GM21723 (cell line): ENCODE results near the gene A4GALT.

Experiments used
- ATAC-seq: cut with Tn5 transposase; IDR thresholded peaks from one replicate; pipeline ENCODE4 v1.9.1; 2021; ENCODE audit warnings: mild to moderate bottlenecking, moderate library complexity; ENCODE audit not compliant: unreplicated experiment

Gene A4GALT

DNA sequence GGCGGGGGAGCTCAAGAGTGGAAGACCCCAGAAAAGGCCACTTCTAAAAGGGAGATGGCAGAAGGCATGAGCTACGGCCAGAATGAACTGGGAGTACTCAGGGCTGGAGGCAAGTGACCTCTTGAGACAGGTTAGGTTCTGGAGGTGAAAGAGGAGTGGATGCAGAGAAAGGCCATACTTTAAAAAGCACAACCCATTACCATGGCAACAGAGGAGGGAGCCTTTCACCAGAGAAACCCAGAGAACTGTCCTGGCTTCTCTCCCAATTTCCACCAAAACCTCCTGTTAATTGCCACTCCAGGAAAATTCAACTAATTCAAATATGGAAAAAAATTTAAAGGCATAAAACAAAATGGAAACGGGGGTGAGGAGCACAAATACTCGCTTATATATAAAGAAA, 15.8 kb downstream of the A4GALT start:
- ATAC-seq: no peak

DNA sequence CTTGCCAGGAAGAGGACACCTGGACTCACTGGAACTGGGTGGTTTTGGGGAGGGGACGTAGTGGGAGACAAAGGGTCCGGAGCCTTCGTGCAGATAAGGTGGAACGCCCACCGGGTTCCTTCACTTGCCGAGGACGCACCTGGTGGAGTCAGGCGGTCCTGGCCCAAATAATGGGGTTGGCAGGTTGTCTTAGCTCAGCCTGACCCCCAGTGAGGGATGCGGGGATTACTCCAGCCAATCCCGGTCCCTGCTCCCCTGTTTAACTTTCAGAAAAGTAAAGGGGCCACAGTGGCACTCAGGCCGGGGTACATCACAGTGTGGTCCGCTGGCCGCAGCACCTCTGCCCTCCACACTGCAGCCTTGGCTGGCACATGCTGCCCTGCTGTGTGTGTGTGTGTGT, 18.0 kb downstream of the A4GALT start:
- ATAC-seq: no peak

DNA sequence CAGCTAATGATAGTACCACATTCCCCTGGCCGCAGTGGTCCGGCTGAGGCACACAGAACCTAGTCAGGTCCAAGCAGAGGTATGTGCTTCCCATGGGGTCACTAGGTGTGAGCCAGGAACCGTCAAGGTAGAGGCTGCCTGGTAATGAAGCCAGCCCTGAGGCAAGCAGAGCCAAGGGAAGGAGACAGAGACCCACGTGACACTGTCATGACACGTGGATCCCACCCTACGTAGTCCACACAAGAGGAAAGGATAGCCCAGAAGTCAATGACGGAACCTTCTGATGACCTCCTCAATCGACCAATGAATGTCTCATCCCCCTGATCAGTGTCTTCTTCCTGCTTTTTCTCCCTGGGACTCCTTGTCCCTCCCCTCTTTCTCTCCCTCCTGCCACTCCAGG, 19.0 kb downstream of the A4GALT start:
- ATAC-seq: no peak

DNA sequence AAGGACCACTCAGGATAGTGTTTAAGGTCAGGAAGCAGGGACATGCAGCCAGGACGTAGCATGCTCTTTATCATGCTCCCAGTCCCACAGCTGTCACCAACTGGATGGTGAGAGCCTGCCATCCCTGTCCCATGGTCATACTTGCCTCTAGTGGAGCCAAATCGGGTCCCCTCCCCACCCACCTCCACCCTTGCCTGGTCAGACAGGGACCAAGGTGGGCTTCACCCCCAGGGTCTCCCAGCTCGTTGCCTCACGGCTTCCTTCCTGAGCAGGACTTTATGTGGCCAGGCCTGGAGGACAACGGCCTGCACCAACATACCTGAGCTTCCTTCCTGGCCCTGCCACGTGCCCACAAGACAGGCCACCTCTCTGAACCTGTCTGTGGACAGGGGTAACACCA, 19.8 kb downstream of the A4GALT start:
- no peak for ATAC-seq

DNA sequence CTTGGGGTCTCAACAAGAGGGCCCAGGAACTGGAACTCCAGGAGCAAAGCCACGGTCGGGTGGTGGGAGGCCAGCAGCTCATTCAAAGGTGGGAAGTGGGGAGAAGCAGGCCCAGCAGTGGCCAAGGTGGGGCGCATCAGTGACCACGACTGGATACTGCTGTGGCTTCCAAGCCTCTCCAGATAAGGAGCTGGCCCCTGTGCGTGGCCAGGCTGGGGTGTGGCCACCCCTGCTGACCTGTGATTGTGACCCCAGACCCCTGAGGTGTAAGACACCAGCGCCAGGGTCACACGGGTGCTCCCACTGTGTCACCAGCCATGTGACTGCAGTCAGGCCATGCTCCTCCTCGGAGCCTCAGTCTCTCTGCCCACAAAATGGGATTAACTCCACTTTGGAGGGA, 20.3 kb downstream of the A4GALT start:
- no peak for ATAC-seq

DNA sequence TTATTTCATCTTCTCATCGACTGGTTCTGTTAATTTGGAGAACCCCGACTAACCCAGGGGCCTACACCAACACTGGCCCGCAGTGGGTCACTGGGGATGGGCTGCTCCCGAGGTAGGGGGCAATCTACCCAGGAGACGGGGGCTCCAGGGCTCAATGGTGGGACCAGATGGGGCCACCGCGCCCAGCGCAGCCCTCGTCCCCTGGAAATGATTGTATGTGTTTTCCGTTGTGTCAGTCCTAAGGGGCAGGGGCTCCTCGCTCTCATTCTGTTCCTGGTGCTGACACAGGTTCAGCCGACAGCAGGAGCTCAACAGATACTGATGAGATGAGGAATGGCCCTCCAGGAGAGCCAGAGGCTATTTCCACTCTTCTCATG, 20.7 kb downstream of the A4GALT start:
- ATAC-seq: no peak

DNA sequence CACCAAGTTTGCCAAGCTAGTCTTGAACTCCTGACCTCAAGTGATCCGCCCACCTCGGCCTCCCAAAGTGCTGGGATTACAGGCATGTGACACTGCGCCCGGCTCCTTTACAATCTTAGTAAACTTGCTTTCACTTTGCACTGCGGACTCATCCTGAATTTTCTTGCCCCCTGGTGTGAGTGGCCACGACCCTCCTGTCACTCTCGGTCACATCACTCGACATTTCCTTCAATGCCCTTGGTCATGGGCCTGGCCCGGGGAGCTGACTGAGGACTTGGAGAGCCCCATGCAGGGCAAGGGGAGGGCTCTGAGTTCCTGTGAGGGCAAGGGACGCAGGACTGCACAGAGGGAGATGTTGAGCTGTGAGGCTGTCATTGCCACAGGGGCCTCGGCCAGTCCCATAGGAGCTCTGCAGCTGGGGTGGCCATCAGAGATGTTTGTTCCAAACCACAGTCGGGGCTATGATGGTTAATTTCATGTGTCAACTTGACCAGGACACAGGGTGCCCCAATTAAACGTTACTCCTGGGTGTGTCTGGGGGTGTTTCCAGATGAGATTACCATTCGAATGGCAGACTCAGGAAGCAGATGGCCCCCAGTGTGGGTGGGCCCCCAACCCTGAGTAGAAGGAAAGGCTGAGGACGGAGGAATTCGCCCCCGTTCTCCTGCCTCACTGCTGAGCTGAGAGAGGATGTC, 21.2 kb downstream of the A4GALT start:
- no peak for ATAC-seq

DNA sequence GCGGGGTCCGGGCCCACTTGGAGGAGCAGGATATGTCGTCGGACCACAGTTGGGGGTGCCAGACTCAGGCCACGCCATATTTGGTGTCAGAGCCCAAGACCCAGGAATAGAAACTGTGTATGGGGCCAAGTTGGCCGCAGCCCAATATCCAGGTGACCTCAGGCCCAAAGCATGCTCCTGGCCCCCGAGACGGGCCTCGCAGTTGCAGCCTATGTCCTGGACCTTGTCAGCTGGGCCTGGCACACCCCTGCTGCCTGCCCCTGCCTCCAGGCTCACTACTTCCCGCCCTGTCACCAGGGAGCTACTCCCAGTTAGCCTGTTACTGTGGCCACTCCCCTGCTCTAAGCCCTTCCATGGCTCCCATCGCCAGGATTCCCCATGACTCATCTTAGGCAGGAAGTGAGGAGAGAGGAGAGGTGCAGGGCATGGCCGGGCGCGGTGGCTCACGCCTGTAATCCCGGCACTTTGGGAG, 23.1 kb downstream of the A4GALT start:
- ATAC-seq: no peak

DNA sequence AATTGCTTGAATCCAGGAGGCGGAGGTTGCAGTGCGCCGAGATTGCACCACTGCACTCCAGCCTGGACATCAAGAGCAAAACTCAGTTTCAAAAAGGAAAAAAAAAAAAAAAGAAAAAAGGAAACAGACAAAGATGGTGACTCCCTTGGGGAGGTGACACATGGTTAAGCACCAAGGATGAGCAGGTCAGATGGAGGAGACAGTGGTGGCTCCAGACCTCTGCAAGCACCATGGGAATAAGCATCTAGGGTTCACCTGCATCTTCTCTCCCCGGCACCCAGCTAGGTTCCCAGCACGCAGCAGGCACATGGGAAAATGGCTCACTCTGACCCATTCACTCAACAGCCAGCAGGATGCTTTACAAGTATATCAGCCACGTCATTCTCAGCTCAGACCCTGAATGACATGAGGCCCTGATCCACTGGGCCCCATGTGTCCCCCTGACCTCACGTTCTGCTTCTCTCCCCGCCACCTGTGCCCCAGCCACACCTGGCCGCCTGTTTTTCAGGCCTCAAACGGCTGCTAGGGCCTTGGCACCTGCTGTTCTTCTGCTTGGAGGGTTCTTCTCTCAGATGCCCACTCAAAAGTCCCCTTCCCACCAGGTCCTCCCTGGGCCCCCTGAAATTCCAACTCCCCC, 24.2 kb downstream of the A4GALT start:
- ATAC-seq: no peak

DNA sequence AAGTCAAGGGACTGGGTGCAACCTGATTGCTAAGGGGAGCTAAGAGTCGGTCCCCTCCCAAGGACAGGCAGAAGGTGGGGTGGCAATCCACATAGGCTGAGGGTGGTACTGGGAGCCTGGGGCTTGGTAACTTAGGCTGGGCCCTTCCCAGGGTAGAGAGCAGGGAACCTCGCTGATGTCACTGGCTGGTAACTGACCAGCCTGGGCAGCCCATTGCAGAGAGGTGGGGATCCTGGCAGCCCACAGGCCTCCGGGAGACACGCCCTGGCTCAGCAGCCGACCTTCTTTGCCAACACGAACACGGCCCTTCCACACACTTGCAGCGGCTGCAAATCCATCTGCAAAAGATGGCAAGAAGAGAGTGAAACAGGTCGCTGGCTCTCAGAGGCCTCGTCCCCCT, 25.4 kb downstream of the A4GALT start:
- ATAC-seq: no peak

DNA sequence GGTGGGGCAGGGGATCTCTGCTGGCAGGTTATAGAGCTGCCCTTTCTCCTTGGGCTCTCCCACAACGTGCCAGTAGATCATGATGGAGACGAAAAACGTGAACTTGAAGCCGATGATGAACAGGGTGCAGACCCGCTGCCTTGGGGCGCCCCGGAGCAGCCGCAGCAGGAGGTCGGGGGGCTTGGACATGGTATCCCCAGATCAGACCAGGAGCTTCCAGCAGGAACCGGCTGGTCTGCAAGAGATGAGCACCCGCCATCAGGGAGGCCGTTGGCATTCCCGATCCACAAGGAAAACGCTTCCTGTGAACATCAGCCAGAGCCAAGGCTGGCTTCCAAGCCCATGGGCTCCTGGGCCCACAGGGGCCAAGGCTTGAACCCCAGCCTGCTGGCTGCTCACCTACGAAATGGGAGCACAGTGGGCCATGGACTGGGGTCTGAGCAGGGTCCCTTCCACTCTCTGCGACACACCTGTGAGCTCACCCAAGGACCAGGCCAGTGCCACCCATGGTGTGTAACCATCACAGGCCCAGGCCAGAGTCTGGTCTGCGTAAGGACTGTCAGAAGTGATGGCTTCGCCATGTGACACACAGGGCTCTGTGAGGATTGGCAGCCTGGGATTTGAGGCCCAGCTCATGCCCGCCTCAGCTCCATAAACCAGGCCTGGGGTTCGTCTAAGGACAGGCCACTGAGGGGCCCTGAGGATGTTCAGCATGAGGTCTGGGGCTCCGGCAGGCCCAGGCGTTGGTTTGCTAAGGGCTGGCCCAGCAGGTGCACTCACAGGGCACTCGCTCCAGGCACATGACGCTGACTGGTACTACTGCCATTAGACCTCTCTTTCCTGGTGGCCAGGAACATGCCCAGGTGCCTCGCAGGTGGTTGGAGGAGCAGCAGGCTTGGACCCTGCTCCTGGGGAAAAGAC, 26.6 kb downstream of the A4GALT start:
- no peak for ATAC-seq

DNA sequence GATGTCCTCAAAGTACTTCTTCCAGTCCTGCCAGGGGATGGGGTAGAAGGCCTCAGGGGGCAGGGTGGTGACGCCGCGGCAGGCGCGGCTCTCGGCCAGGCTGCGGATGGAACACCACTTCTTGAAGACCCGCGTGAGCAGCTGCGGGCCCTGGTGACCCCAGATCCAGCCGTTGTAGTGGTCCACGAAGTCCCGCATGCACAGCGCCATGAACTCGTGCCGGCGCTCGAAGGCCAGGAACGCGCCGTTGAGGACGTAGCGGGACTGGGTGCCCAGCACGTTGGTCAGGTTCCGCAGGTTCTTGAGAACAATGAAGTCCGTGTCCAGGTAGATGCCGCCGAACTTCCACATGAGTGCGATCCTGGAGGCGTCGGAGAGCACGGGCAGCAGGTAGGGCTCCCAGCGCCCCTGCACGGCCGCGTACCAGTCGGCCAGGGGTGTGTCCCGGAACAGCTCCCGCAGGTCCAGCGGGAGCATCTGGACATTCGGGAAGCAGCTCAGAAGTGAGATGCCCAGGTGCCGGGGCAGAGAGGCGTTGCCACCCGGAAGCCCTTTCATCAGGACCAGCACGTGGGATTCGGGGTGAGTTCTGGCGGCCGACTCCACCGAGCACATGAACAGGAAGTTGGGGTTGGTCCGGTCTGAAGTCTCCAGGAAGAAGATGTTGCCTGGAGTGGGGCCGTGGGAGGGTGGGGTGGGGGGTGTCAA, 27.5 kb downstream of the A4GALT start:
- no peak for ATAC-seq

DNA sequence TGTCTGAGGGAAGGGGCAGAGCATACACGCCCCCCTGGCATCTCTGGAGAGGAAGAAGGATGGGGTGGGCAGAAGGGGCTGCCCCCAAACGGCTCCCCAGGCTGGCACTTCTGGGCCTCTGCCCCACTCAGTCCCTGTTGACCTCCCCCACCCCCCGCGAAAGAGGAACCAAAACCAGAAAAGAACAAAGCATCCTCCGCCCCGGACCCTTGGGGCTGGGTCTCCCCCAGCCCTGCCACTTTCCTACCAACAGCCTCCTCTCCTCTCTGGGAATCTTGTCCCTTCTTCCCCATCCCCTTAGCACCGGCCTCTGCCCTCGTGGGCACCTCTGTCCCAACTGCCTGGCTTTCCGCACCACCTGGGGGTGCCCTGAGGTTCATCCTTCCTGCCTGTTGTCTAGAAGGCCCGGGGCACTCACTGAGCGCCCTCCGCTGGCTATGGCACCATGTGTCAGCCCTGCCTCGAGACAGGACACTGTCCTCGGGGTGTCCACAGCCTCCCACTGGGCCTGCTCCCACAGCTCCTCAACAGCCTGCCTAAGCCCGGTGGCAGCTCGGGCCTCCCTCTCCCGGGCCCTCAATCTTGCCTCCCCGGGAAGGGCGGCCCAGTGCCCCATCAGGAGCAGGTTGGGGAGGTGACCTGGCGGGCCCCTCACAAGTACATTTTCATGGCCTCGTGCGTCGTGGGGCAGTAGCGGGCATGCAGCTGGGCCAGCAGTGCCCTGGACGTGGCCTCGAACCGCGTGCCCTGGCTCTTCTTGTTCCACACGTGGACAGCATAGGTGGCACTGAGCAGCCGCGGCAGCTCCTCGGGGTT, 28.2 kb downstream of the A4GALT start:
- no peak for ATAC-seq

DNA sequence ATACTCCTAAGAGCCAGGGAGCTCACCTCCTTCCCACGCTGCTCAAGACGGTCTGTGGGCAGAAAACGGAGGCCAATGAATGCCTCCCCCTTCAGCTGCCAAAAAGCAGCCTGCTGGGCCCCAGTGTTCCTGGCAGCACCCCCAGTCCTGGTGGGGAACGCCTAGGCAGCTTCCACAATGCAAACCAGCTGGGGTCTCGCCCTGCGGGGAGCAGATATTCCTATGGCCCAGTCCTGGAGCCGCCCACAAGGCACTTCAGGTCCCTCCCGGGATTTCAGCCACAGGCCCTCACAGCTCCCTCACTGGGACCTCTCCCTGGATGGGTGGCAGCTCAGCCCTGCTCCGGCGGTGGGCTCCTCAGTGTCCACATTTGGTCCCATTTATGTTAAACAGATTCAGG, 29.2 kb downstream of the A4GALT start:
- ATAC-seq: no peak

DNA sequence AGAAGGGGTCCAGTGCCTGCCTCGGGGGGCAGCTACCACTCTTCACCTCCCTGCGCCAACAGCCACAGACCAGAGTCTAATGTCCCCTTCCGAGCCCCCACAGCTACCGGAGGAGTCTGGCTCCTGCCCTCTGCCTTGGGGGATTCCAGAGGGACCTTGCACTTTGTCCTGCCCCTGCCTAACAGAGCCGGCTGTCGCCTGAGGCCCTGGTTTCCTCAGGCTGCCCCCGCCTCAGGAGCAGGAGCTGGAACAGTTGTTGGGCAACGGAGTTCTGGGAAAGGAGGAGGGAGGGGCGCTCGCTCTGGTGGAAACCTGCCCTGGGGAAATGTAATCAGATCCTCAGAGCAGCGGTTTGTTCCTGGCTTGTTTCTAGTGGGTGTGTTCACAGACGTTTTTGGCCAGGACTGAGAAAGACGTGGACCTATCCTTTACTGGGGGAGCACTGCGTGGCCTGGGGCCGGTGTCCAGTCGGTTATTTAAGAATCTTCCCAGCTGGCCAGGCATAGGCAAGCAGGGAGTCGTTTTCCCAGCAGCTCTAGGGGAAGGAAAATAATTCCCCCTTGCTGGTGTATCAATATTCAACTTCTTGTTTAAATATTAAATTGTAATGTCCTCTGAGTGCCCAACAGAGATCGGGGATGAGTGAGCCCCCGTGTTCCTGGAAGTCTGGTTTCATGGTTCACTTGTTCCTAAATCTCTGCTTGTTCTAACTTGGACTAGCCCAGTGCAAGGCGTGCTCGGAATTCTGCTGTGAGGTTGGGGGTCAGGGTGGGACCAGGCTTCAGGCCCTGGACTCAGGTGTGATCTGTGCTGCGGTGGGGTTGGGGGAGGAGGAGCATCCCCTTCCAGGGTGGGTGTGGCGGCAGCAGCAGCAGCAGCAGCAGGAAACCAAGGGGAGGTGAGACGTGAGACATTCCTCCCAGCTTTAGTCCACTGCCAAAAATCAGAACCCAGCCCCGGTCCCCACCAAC, 32.1 kb downstream of the A4GALT start:
- ATAC-seq: no peak

DNA sequence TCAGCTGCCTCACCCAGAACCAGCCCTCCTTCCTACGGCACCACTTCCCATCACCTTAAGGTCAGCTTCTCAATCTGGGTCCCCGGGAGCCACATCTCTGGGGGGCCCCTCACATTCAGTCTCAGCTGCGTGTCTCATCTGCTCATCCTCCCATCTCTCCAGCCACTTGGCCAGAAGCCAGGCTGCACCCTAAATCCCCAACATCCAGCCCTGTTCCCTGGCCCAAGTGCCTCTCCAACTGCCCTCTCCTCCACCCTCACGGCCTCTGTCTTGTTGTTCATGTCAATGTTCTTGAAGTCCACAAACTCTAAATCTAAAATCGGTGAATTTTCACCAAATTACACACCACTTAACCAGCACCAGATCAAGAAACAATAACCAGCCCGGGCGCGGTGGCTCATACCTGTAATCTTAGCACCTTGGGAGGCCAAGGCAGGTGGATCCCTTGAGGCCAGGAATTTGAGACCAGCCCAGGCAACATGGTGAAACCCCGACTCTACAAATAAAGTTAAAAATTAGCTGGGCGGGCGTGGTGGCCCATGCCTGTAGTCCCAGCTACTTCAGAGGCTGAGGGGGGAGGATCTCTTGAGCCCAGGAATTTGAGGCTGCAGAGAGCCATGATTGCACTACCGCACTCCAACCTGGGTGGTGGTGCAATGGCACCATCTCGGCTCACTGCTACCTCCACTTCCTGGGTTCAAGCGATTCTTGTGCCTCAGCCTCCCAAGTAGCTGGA, 33.7 kb downstream of the A4GALT start:
- ATAC-seq: no peak

DNA sequence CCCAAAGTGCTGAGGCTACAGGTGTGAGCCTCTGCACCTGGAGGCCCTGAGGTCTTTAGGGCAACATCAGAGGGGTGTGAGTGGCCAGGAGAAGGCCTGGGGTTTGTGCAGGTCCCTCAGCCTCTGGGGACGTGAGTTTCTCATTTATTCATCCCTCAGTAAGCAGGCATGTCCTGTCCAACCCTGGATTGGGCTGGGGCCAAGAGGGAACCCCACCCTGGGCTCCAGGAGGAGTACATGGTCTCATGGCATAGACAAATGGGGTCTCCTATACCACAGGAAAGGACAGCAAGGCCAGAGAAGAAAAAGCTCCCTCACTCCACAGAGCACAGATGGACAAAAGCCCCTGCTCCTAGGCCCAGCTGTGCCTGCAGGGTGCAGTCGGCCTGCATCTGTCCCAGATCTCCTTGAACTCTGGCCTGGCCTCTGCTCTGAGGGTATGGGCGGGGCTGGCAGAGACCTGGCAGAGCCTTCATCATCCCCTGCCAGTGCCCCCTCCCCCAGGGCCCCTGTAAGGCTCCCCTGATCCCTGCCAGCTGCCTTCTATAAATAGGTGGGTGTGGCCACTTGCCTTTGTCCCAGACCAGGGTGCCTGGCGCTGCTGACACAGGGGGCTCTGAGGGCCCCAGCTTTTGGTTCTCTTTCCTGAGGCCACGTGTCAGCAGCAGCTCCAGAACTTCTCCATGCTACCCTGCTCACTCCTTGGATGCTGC, 34.6 kb downstream of the A4GALT start:
- no peak for ATAC-seq
